GM18867 (cell line): Measurements from ENCODE around the gene TCP11L1.

Experiments
- ATAC-seq: cut with Tn5 transposase; IDR thresholded peaks from one replicate; pipeline ENCODE4 v1.9.1; 2021; ENCODE audit warnings: mild to moderate bottlenecking, moderate library complexity; ENCODE audit not compliant: unreplicated experiment

The TCP11L1 gene

DNA sequence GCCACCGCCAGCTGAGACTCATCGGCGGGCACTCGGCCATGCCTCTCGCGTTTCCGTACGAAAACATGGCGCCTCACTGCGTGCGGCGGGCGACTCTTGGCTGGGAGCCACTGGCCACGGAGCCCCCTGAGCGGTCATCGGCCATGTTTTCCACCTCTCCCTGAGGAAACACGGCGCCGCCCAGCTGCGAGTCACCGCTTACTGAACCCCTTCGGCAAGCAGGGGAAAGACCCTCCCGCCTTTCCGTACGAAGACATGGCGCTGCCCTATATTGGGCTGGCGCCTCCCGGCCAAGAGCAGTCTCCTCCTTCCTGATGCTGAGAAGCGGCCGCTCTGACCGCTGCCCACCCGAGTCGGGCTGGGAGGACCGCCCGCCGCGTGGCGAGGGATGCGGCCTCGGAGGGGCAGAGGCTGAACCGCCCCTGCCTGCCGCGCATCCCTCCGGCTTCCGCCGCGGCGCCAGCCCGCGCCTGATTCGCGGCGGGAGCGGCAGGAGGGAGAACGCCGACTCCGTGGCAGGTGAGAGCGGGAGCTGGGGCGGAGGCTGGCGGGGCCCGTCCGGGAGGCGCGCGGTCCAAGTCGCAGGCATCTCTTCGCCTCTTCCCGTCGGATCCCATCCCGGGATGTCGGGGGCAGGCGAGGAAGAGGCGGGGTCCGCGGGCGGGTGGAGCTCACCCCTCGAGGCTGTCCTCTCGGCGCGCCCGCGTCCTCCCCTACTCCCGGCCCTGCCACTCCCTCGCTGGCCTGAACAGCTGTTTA lies at the start of gene TCP11L1:
TCP11L1 (plus strand) TSS at position 299 of the 759 bp plus-strand sequence. CDS start 4,202 bp downstream, outside the sequence.
- peak; percentile 78 for ATAC-seq

DNA sequence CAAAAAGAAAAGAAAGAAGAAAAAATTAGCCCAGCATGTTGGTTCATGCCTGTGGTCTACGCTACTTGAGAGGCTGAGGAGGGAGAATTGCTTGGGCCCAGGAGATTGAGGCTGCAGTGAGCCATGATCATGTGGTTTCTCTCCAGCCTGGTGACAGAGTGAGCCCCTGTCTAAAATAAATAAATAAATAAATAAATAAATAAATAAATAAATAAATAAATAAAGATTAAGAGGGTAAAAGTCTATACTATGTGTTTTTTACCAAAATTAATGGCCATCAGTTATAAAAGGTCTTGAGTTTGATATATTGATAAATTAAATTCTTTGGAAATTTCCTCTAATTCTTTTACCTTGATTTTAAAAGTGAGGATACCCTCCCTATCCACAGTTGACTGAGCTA lies 48.9 kb upstream of the TCP11L1 start:
- no peak for ATAC-seq

DNA sequence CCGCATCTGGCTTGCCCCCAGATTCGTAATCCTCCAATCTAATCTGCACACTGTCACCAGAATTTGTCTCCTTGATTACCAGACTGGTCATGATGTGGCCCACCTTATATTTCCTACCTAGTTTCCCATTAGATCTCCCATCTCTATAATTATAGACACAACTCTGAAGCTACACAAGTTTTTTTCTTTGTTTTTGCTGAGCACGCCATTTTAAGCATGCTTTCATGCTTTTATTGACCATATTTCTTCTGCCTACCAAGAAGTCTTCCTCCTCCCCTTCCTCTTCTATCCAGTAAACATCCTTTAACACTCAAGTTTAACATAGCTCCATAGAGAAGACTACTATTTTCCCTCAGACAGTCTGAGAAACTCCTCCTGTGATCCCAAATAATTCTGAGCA lies 47.9 kb upstream of the TCP11L1 start:
- no peak for ATAC-seq

- no peak for ATAC-seq
These were observed 47.5 kb upstream of the TCP11L1 start for GRCh38 chr11:32991898-32992297.

DNA sequence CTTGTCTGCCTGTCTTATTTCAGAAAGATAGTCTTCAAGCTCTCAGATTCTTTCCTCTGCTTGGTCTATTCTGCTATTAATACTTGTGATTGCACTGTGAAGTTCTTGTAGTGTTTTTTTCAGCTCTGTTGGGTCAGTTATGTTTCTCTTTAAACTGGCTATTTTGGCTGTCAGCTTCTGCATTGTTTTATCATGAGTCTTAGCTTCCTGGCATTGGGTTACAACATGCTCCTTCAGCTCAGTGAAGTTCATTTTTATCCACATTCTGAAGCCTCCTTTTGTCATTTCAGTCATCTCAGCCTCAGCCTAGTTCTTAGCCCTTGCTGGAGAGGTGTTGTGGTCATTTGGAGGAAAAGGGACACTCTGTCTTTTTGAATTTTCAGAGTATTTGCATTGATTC lies 39.2 kb upstream of the TCP11L1 start:
- no peak for ATAC-seq

GRCh38 chr11:33001281-33001680 lies 38.1 kb upstream of the TCP11L1 start:
- no peak for ATAC-seq

DNA sequence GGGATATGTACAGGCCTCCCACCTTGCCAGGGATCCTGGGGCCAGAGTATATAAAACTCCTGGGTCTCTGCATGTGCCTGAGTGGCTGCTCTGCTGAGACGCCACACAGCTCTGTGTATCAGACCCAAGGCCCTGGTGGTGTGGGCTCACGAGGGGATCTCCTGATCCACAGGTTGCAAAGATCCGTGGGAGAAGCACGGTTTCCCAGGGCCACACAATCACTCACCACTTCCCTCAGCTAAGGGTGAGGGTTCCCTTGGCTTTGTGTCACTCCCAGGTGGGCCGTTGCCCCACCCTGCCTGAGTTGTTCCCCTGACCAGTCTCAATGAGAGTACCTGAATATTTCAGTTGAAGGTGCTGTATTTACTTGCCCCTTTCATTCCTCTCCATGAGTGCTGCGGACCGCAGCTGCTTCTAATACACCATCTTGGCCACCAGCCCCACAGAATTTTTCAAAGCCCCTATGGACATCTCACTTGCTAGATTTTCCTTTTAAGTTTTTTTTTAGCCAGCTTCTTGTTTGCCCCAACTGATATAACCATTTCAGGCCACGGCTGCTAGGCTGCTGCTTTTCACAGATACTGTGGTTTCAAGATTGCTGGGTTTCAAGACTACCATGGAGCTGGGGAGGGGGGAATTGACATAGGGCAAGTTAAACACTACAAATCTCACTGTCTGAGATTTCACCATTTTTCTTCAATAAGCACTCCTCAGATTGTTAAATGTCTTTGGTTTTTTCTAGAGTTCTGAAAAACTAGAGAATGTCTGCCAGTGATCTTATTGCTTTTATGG lies 37.4 kb upstream of the TCP11L1 start:
- no peak for ATAC-seq

DNA sequence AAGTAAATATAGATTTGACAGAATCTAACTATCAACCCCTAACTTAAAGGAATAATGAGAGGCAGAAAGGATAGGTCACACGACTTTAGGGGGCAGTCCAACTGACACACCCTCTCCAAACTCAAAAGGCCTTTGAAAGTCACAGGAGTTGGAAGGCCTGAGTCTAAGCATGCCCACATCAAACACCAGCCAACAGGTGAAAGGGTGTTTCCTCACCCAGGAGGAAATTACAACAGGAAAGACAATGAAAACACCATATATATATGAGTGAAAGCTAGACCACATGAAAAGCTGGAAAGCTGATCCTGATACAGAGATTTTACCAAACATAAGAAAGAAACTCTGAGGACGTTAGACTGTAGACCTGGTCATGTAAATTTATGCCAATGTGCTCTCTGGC lies 34.2 kb upstream of the TCP11L1 start:
- ATAC-seq = no peak

DNA sequence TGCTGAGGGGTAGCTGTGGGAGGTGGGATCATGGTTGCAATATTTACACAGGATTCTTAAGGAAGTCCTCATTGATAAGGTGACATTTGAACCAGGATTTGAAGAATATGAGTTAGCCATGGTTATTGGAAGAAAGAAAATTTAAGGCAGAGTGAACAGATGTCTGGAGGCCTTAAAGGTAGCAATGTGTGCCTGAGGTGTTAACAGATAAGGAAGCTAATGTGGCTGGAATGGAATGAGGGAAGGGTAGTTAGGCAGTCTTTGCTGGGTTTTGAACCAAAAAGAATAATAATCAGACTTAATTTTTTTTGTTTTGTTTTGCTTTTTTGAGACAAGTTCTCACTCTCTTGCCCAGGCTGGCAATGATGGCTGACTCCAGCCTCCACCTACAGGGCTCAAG lies 33.4 kb upstream of the TCP11L1 start:
- no peak for ATAC-seq

DNA sequence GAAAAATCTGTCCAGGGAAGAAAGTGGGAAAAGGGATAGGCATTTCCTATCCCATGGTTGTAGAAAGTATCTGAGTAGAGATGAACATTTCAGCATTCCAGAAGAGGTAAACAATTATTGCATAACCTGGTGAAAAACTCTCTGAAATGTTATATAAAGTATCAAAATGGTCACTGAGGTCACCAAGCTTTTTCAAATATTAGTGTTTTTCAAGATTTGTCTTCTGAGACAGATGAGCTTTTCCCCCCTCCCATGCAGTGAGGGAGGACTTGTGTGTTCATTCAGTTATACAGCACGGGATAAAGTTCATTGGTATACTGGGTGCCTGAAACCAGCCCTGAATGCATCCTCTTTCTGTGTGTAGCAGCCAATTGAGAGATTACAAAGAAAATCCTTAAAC lies 25.6 kb upstream of the TCP11L1 start:
- ATAC-seq = no peak

- ATAC-seq = peak; percentile 63
These were observed 23.5 kb upstream of the TCP11L1 start, which contains the start of gene DEPDC7 for GRCh38 chr11:33015621-33016551. TSS of gene DEPDC7 (plus strand) at chr11:33015878. CDS start at chr11:33015956, 78 bp downstream.

DNA sequence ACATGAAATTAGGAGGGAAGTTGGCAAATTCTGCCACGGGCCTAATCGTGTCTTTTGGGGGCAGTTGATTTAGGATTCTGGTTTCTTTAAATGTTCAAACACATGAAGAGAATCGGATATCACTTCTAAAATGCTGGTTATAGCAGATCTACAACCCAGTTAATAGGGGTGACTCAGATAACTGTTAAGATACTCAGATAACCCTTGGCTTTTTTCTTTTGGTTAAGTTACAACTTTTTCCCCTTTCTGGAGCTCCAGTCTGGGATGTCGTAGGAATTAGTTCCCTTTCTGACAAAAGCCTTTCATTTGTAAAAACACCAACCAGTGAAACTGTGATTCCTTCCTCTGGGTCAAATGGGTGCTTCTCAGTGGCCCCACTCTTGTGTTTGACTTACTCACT lies 22.7 kb upstream of the TCP11L1 start:
- no peak for ATAC-seq

GRCh38 chr11:33017478-33017877 lies 21.9 kb upstream of the TCP11L1 start:
- ATAC-seq = no peak

GRCh38 chr11:33017965-33018364 lies 21.4 kb upstream of the TCP11L1 start:
- no peak for ATAC-seq

- no peak for ATAC-seq
These were observed 20.5 kb upstream of the TCP11L1 start for GRCh38 chr11:33018840-33019239.

DNA sequence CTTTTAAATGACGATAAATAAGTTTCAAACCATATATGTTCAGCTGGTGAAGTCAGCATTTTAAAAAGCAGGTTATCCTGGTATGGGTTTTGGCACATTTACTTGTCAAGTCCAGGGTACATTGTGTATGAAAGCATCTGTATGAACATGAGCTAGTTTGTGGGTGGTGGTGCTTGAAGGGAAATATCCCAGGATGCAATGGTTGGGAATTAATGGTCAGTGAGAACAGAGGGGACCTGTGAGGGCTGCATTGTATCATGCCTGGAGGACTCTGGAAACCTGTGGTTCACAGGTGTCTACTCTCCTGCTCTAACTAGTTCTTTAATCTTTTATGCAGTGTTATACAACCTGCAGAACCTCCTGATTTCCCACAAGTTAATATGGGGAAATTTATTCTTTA lies 17.9 kb upstream of the TCP11L1 start:
- no peak for ATAC-seq

DNA sequence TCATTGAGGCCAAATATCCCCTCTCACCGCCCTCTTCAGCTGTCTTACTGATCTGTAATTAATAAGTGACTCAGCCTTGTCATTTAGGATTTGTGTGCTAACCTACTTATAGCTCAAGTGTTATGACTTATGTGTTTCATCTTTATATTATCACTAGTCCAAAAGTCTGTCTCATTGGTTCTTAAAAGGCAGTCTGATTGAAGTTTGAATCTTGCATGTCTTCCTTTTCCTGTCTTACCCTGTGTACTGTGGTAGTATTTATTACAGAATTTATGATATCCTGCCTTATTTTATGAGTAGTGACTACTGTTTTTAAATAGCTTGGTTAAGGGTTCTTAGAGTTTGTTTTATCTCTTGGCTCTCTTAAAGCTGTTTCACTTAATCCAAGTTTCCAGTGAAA lies 17.4 kb upstream of the TCP11L1 start:
- no peak for ATAC-seq

DNA sequence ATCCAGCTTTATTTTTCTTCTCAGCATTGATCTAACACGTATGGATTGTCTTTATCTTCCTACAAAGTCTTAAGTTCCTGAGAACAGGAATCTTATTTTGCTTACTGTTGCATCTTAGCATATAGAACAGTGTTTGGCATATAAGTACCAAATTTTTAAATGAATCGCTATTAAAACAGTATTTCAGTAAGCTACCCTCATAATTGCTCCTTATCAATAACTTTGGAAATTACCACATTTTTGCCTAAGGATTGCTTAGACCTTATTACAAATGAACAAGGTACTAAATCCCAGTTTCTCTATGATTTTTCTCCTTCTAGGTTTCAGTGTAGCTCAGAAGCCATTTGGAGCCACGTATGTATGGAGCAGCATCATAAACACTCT lies 14.0 kb upstream of the TCP11L1 start:
- ATAC-seq = no peak

DNA sequence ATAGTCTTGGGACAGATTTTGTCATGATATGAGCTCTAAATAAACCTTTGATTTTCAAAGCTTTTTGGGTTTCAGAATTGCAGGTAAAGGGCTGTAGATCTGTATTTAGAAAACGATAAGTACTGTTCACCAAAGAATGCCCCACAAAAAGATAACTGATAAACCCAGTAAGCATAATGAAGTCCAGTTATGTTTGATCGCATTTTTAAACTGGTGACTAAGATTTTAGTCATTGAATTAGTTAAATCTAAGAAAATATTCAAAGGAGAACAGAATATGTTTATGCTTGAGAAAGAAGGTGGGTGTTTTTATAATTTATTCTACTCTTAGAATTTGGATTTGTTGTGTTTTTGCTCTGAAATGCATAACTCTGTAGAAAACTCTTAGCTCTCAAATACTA lies 12.1 kb upstream of the TCP11L1 start:
- no peak for ATAC-seq

DNA sequence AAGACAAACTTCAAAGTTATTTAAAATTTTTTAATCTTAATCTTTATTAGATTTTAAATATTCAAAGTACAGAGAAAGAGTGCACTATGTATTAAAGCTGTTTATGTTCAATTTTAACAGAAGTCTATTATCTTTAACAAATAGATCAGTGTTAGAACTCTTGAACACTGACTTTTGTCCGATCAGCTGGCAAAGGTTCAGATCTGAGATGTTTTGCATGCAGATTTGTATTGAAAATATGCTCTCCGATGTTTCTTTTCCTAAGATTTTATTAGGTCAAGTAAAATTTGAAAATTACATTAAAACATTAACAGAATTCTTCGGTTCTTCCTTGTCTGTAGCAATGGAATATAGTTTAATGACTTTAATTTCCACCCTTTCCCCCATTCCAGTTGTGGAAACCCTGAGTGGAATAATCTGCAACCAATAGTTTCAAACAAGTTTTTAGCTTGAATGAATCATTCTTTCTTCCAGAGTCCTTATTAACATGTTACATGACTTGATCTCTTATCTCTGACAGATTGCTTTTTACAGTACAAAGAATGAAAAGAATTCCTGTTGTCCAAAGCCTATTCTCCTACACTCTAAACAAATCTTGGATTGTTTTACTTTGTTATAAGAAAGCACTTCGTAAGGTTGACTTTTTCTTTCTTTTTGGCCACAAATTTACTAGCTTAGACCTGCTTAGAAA lies 11.4 kb upstream of the TCP11L1 start:
- ATAC-seq = no peak

- ATAC-seq = no peak
These were observed 10.8 kb upstream of the TCP11L1 start for GRCh38 chr11:33028537-33028914.
